Measurements from ENCODE around the gene NCF2. TPM values are rescaled to one million over a fixed set of nuclear protein-coding genes. Genes with fewer than 3 reads are reported as not detected.

The NCF2 gene
- total RNA-seq, 1 donor from 2014 or later: 3.8 TPM

DNA sequence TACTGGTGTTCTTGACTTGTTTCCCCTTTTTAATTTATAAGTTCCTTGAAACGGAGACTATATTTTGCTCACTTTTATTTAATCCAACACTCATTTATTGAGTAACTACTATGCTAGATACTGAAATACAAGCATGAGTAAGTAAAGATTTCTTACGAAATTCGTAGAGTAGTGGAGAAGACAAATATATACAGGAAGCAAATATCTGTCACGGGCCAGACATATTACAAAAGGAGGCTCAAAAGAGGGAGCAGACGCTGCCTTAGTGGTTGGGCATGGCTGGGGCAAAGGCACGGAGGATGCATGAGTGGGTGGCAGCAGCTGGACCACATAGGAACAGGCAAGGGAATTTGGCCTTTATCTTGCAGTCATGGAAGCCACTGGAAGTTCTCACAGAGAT is 6.8 kb downstream of the NCF2 start:
- DNase-seq (ENCODE audit: low spot score): no peak

DNA sequence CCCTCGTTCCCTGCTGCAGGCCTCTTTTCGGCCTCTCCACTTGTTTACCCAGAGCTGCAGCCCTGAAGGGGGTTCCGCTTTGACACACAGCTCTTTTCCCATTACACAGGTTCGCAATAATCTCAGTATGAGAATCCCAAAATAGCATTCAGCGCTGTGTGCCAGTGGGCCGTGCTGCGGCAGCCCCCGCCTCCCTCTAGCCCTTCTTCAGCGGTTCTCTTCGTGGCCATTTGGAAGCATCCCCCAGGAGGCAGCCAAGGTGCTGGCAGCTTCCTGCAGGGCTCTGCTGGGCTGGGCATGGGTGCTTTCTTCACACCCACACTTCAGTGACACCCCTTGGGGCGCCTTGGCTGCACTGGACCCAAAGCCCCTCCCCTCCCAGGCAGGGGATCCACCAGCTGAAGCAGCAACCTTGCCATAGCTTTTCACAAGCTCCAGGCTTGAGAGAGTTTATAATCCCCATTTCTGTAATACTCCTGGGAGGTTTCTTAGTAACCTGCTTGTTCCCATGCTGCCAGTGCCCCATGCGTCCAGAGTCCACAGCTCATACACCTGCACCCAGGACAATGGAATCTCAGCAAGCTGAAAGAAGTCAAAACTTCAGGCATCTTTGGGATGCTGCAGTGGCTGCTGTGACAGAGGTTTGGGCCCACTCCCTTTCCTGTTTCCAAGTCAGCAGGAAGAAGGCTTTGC is 8.1 kb downstream of the NCF2 start:
- no peak for DNase-seq (ENCODE audit: low spot score)

DNA sequence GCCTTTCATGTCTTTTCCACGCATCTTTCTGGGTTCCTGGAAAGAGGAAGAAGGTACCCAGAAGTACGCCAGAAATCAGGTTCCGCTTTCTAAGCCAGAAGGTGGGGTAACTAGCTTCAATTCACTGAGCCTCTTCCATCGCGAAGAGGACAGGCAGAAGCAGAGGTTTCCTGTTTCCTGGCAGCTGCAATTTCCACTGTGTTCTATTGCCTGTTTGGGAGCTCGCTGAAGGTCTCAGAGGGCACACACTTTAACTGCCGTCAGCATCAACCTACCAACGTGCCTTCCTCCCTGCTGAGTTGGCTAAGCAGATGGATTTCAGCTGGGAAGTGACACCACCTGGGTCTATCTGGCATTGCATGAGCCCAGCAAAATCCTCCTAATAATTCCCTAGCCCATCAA is 10.0 kb downstream of the NCF2 start:
- DNase-seq (ENCODE audit: low spot score): no peak

DNA sequence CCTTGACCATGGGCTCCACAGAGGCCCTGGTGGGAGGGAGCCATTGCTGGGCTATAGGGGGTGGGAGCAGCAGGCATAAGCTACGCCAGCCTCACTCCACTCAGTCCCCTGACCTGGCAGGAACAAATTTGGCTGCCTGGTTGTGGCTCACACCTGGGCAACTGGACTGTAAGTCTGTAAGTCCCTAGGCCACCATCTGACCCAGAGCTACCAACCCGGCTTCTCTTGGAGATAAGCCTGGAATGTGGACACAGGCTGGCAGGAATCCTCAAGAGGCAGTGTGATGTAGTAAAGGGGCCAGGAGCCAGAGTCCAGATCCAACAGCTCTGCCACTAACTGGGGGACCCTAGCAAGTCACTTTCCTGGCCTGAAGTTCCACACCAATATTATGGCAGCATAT is 11.4 kb downstream of the NCF2 start:
- DNase-seq (ENCODE audit: low spot score): no peak

DNA sequence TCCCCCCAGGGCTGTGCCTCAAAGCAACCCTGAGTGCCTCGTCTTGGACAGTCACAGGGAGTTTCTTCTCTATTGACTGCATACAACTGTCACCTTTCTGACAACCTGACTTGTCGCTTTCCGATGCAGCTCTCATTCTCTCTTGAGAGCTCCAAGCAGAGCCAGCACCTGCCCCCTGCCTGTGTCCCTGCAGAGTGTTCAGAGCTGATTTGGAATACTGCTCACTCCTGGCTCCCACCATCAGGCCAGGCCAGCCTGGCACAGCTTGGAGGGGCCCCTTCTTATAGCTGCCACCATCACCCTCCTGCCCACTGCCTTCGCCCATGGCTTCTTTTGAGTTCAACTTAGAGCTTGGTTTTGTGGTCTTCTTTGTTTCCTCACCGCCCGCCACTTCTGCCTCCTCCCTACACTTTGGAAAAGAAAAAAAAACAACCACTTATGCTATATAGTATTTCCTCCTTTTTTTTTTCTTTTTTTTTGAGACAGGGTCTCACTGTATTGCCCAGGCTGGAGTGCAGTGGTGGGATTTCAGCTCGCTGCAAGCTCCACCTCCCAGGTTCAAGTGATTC is 12.3 kb downstream of the NCF2 start:
- DNase-seq (ENCODE audit: low spot score): no peak

DNA sequence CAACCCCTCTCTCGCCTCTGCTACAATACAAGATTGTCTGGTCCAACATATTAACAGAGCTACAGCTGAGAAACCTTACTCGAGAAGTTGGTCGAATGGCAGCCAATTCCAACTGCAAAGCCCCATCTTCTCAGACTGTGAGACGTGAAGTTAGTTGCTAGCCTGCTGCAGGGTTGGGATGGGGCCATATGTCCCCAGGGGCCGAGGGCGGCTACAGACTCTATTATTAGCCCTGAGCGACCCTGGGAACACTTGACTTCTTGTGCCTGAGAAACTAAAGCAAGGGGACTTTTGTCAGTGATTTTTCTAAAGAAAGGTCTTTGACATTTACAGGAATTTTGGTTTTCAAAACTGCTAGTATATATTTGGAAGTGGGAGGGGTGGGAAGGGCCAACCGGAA is 13.7 kb downstream of the NCF2 start:
- DNase-seq (ENCODE audit: low spot score): no peak

DNA sequence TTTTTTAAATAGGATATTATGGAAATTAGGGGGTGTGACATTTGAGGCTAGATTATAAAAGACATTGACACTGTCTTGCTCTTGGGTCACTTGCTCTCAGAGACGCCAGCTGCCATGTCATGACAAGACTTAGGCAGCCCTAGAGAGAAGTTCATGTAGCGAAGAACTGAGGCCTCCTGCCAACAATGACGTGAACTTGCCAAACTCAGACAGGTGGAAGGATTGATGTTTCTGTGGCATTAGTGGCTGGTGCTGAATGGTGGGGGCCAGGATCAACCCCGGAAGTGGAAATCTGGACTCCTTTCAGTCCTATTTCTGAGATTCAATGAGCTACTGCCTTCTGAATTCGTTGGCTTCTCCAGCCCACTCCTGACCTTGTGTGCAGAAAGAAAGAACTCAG is 14.7 kb downstream of the NCF2 start:
- no peak for DNase-seq (ENCODE audit: low spot score)

DNA sequence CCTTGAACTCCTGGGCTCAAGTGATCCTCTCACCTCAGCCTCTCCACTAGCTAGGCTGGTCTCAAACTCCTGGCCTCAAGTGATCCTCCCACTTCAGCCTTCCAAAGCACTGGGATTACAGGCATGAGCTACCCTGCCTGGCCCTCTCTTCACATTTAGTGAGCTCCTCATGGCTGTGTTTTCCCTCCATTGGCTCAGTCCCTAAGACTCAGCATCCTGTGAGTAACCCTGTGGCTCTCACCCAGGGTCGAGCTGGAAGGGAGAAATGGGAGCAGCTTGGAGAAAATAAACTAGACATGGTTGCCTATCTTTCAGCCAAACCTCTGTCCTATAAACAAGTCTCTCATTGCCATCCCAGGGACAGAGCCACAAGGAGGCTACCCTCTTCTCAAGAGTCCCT is 17.5 kb downstream of the NCF2 start:
- DNase-seq (ENCODE audit: low spot score): no peak

DNA sequence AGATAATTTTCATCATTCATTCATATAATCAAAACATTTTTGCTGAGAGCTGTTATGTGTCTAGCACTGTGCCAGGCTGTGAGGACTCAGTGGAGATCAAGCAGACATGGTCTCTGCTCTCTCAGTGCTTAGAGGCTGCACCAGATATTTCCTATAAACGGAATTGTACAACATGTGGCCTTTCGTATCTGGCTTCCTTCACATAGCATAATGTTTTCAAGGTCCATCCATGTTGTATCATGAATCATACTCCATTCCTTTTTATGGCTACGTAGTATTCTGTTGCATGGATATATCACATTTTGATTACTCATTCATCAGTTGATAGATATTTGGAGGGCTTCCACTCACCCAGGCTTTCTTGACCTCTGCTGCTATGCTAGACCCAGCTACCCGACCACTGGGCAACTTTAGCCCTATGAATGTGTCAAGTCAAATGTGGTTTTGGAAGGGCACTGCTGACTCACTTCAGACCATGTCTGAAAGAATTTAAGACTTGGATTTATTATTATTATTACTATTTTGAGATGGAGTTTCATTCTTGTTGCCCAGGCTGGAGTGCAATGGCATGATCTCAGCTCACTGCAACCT is 18.5 kb downstream of the NCF2 start:
- no peak for DNase-seq (ENCODE audit: low spot score)

DNA sequence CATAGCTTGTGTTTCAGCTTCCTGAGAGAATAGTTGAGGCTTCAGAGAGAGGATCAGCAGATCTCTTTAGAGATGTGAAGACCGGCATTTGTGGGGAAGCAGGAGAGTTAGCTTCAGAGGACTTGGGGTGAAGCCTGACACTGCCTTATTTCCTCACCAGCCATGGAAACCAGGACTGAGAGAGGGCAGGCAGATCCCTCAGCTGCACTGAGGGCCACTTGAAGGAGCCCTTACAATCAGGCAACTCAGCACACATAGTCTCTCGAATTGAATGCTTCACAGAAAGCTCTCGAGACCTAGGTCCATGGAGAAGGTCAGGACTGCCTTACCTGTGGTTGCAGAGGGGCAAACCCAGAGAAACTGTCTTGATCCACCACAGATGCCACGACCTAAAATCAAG is 19.8 kb downstream of the NCF2 start:
- DNase-seq (ENCODE audit: low spot score): no peak

DNA sequence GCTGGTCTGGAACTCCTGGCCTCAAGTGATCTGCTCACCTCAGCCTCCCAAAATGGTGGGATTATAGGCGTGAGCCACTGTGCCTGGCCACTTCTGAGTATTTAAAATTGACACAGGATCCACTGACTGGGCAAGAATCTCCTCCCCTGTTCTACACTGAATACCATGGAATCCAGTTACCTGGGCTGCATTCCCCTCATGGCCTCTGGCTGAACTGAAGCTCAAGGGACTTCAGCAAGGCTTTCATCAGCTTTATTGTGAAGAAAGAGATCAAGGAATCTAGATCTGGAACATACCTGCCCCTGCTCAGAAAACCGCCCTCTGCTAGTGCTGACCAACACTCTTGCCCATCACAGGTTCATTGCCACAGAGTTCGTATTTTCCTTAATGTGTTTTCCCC is 20.5 kb downstream of the NCF2 start:
- DNase-seq (ENCODE audit: low spot score): no peak

DNA sequence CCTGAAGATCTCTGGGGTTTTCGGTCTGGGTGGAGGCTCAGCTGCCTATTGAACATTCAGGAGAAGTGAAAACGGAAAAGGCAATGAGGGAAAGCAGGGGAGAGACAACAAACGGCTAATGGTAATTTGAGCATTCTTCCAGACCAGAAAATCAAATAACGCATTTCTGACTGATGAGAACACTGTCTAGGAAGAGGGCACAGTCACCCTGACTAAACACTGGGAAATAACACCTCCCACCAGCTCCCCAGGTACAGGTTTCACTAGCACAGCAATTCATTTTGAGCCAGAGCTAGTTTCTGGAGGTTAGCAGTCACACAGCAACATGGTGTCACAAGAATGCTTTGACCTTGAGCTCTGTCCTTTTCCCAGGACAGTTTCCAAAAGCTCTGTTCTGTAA is 21.1 kb downstream of the NCF2 start:
- DNase-seq (ENCODE audit: low spot score): no peak

DNA sequence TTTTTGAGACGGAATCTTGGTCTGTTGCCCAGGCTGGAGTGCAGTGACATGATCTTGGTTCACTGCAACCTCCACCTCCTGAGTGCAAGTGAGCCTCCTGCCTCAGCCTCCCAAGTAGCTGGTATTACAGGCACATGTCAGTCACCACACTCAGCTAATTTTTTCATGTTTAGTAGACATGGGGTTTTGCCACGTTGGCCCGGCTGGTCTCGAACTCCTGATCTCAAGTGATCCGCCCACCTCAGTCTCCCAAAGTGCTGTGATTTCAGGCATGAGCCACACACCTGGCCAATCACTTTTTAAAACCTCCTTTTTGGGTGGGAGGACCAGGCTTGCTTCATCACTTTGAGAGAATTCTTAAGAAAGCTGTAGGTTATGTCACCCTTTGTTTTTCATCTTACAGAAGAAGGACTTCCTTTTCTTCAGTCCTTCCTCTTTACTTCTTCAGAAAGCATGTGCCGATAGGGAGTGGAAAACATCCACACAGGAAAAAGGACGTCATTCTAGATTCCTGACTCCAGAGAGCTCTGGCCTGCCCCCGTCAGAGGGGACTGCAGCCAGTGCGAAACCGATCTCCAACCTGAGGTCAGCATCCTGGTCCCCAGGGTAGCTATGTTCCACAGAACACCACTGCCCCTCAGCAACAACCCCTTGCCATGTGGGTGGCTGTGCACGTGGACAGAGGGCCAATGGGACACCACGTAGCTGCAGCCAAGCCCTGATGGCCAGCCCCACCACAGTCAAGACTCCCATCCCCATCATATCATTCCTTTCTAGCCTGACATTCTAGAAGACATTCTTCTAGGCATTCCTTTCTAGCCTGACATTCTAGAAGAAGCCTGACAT is 21.9 kb downstream of the NCF2 start:
- no peak for DNase-seq (ENCODE audit: low spot score)

DNA sequence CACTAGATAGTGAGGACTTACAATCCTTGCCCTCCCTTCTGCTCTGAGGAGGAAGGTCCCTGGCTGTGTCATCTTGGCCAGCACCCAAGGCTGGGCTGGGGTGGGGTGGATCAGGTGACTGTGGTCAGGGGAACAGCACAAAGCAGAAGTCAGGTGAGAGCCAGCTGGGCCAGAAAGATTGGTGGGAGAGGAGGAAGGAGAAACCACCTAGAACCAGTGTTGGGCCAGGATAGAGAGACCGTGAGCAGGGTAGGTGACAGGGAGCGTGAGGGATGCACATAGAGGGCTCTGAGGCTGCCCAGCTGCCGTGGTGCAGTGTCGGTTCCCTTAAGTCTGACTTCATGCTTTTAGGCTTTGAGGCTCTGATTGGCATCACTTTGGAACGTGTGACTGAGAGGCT is 22.7 kb downstream of the NCF2 start:
- peak; percentile 81 for DNase-seq (ENCODE audit: low spot score)

DNA sequence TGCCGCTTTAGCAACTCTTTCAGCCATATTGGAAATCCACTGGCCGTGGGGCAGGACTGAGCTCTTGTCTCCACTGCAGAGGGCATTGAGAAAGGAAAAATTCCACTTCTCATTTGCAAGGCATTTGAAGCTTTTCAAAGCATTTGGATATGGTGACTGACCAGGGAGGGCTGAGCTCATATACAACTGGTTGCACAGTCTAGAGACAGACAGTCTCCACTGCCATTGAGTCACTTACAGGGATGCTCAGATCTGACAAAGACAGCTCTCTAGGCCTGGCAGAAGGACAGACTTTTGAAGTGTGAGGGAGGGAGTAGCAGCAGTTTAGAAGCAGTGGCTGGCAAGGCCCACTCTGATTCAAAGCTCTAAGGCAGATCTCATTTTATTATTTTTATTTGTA is 24.2 kb downstream of the NCF2 start:
- DNase-seq (ENCODE audit: low spot score): no peak

DNA sequence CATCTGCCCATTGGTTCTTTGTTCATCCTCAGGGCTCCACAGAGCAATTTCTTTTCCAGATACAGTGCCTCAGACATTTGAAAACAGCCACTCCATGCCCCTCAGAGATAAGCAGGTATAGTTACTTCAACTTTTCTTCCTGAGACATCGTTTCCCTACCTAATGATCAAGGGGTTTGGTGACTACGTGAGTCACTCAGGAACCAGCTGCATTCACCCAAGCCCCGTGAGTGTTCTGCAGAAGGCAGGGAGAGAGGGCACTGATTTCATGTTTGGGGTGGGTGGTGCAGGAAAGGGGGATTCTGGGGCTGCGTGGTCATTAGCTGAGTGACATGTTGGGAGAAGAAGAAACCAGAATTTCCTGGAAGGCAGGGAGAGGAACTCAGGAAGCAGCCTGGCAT is 25.0 kb downstream of the NCF2 start:
- no peak for DNase-seq (ENCODE audit: low spot score)

DNA sequence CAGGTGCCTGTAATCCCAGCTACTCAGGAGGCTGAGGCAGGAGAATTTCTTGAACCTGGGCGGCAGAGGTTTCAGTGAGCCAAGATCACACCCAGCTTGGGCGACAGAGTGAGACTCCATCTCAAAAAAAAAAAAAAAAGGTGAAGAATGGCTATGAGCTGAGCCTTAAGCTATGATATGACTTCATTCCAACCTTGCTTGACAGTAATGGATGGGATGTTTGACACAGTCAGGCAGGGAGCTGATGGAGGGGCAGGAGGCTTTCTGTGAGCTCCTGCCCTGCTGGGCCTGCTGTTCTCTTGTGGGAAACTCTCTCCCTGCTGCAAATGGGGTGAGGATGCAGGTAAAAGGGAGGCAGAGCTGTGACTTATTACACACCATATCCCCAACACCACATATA is 27.6 kb downstream of the NCF2 start:
- no peak for DNase-seq (ENCODE audit: low spot score)

DNA sequence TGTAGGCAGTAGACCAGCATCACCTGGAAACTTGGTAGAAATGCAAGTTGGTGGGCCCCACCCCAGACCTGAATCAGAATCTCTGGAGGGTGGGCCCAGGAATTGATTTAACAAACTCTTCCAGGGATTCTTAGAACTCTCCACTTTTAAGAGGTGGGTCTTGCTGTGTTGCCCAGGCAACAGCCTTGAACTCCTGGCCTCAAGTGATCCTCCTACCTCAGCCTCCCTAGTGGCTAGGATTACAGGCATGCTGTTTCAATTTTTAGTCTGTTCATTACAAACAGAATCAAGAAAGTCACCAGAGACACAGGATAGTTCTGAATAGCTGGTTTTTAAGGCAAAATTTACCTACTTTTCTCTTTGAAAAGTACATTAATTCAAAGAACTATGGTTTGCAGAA is 31.2 kb downstream of the NCF2 start:
- DNase-seq (ENCODE audit: low spot score): no peak

DNA sequence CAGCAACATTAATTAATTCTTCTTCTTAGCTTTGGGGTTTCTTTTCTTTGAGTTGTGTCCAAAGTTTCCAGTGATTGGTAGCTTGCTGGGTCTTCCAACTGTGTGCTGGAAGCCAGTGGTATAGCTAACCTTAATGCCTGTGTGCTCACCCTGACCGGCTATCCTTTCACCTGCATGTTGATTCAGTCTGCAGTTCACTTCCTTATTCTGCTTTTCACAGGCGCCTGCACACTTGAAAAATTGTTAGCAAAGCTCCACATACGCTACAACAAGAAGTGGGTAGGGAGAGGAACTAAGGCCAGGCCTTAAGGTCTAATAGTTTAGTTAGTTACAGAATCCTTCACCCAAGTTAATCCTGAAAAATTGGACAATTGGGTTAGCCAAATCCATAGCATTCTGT is 35.7 kb downstream of the NCF2 start:
- DNase-seq (ENCODE audit: low spot score): no peak

DNA sequence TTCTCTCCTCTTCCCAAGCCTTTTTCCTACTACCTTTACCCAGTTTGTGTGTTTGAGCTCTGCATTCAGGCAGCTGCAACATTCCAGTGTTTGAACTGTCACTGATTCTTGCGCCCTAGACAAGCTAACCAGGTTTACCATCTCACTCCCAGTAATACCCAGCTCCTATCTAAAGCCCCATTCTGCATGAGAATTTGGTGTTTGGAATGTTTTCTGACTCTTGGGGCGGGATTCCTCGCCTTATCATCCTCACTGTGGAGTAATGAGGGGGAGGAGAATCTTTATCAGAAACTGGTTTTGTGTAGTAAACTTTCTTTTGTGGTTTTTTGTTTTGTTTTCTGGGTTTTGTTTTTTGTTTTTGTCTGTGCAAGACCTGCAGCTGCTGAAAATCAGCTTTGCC is 36.5 kb downstream of the NCF2 start:
- no peak for DNase-seq (ENCODE audit: low spot score)

DNA sequence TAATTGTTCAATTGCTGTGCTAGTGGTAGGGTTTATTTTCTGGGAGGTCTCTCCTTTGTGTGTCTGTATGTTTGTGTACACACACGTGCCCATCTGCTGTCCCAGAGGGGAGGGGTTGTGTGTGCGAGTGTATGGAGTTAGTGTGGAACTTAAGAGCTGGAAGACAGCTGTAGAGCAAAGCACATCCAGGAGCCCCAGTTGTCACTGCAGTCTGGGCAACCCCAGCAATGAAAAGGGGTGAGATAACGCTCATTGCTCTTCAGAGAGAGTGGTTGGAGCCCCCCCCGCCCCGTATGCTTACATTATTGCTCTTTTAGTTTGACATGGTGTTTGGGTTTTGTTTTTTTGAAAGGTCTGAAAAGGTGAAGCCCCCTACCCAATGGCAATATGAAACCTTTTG is 36.9 kb downstream of the NCF2 start:
- no peak for DNase-seq (ENCODE audit: low spot score)

DNA sequence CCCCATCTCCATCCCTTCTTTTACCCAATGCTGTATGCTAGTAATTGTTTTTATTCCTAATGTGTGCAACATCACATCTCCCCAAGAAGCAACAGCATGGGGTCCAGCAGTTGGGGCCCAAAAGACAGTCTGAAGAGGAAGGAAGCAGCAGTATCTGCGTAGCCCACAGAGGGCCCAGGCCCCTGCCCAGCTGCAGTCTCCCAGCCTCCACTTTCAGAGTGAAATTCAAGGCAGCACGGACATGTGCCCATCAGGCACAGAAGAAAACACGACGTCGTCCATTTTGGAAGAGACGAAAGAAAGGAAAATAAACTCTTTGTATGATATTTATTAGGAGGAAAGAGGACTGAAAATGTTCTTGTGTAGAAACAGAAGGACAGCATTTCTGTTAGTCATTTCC is 37.4 kb downstream of the NCF2 start:
- DNase-seq (ENCODE audit: low spot score): no peak

DNA sequence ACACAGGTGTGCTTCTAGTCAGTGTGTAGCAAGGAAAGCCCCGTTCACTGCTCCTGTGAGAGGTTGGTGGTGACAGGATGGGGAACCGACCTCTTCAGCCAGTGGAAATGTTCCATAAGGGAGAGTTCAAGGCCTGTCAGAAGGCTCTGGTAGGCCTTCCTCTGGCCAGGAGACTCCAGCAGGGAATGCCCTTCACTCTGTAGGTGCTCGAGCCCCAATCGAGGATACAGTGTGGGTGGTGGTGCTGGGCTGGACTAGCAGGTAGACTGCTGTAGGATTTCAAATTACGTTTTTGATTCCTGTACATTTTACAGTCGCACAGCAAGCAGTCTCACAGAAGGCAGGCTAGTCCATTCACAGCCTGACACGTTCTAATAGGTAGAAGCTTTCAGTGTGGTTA is 37.8 kb downstream of the NCF2 start:
- DNase-seq (ENCODE audit: low spot score): no peak
